AG04450 (cell line): Measurements from ENCODE around the gene ARNT2. TPM values are rescaled to one million over a fixed set of nuclear protein-coding genes. Genes with fewer than 3 reads are reported as not detected.

Experiments
- CTCF ChIA-PET: fragments of 300-600, 350-600 bp; formaldehyde crosslinking; extraction: SDS; loops from one replicate; lab custom pipeline; 2022; ENCODE audit warnings: antibody characterized with exemption, inconsistent platforms; lab: Charles Lee
- POLR2A ChIA-PET: fragments of 350-600 bp; formaldehyde crosslinking; extraction: SDS; loops from one replicate; lab custom pipeline; 2021; ENCODE audit warnings: antibody characterized with exemption, inconsistent platforms; lab: Yijun Ruan, JAX
- DNase-seq: peaks from one replicate; pipeline ENCODE4 v3.0.0-alpha.2; 2011; ENCODE audit warnings: low read depth, low spot score
- H3K27ac ChIP-seq: one replicate; pipeline ENCODE4 v1.5.1; 2012; ENCODE audit warnings: low read depth, low read length, control low read depth
- H3K27me3 ChIP-seq: one replicate; pipeline ENCODE4 v1.6.0; 2012; ENCODE audit warnings: low read length; ENCODE audit not compliant: control insufficient read depth, insufficient read depth
- H3K4me3 ChIP-seq: 2 replicates; pipeline ENCODE4 v1.5.1; 2011; ENCODE audit warnings: mild to moderate bottlenecking, low read depth, low read length, control low read depth
- H3K9me3 ChIP-seq: 2 replicates; pipeline ENCODE4 v1.5.1; 2012; ENCODE audit warnings: low read length; ENCODE audit not compliant: control insufficient read depth, insufficient read depth
- polyA plus RNA-seq: library from polyadenylated mRNA; depleted of rRNA; stranded (reverse); fragments of >200 nt; gene quantifications from 2 replicates; pipeline ENCODE4 v1.2.3, GENCODE V29; 2011
- TF ChIP-seq, protein P1 (sequence below): IDR thresholded peaks from 2 replicates; pipeline ENCODE4 v1.5.1; 2011; ENCODE audit warnings: low read depth, low read length, control low read depth, inconsistent platforms

The ARNT2 gene
- polyA plus RNA-seq, 1 experiment: 36.8 TPM

DNA sequence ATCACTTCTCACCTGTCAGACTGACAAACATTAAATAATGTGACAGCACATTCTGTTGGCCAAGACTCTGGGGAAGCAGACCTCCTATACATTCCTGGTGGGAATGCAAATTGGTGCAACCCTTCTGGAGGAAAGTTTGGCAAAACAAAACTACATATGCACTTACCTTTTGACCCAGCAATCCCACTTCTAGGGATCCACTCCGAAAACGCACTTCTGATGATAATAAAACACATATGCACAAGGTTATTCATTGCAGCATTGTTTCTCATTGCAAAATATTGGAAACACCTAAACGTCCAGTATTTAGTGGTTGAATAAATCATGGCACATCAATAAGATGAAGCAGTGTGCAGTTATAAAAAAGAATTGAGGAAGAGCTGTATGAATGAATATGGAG is 145.5 kb downstream of the ARNT2 start:
- CTCF ChIA-PET: interaction anchor here (0.5 to 9.0 kb wide), 4 partner anchors 18 to 230 kb away, joined by 5 to 47 read pairs (median 5); partner anchors contain the start of gene CEMIP
- Histone ChIP-seq H3K27ac (peak overlapping the region; percentile 89), H3K9me3 (peaks cover 4% of the 10 kb centered on the region; the same call in 1 of the 2 replicates), H3K27me3 (no peaks in the 10 kb centered on the region), H3K4me3 (no peak overlapping the region)
- TF ChIP-seq, protein P1, sequence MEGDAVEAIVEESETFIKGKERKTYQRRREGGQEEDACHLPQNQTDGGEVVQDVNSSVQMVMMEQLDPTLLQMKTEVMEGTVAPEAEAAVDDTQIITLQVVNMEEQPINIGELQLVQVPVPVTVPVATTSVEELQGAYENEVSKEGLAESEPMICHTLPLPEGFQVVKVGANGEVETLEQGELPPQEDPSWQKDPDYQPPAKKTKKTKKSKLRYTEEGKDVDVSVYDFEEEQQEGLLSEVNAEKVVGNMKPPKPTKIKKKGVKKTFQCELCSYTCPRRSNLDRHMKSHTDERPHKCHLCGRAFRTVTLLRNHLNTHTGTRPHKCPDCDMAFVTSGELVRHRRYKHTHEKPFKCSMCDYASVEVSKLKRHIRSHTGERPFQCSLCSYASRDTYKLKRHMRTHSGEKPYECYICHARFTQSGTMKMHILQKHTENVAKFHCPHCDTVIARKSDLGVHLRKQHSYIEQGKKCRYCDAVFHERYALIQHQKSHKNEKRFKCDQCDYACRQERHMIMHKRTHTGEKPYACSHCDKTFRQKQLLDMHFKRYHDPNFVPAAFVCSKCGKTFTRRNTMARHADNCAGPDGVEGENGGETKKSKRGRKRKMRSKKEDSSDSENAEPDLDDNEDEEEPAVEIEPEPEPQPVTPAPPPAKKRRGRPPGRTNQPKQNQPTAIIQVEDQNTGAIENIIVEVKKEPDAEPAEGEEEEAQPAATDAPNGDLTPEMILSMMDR: no peak
- DNase-seq: no peak
- POLR2A ChIA-PET: interaction anchor here (0.6 to 2.1 kb wide), 7 partner anchors 18 to 230 kb away, joined by 3 to 6 read pairs (median 4); partner anchors contain the start of gene CEMIP

DNA sequence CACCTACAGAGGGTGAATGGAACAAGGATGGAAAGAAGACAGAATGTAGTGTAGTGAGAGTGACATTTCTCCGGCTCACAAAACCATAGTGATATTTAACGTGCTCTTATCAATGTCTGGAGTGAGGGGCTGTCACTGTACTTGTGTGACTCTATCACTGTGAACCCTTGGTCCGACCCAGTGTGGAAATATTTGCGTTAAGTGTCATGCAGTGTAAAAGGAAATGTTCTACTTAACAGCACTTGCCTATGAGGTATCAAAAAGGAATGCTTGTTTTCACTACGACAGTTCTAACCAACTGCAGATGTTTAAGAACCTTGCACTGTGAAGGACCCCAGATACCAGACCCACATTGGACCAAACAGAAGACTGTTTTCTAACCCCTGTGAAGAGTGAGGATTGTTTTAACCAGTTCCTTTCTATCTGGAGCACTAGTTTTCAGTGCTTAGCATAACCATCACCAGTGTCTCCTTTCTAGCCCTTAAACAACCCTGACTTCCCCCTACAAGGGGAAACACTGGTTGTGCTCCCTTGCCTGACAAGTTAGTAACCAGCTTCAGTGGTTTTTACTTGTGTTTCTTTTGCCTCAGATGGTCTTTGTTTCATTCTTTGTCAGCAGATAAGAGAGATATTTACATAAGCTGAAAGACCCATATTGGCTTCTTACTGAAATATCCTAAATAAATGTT is 146.2 kb downstream of the ARNT2 start:
- peak; percentile 88 for DNase-seq
- ChIA-PET CTCF (interaction anchor here (0.5 to 9.0 kb wide), 3 partner anchors 17 to 226 kb away, joined by 3 to 47 read pairs (median 5); no protein-coding TSS in a partner anchor), POLR2A (interaction anchor here (1.5 to 1.6 kb wide), 2 partner anchors 70 to 229 kb away, joined by 6 read pairs; partner anchors contain the start of gene CEMIP)
- H3K27ac ChIP-seq: peak overlapping the region; percentile 96
- no peak overlapping the region for H3K4me3 ChIP-seq
- no peaks in the 10 kb centered on the region for H3K27me3 ChIP-seq
- no peaks in the 10 kb centered on the region for H3K9me3 ChIP-seq
- TF ChIP-seq, protein P1: no peak

DNA sequence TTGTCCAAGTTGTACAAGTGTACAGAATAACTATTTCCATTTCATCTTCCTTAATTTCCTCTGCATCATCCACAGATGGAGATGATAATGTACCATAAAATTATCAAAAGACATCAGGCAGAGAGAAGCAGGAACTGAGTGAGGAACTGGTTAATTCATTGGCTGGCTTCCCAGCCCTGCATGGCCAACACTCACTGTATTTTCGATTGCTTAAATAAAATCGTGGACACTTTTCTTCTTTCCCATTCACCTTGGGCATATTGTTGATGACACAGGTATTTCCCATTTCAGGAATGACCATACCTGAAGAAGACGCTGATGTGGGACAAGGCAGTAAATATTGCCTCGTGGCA is 146.7 kb downstream of the ARNT2 start:
- TF ChIP-seq, protein P1: no peak
- POLR2A ChIA-PET: no interaction called here
- no peak overlapping the region for H3K4me3 ChIP-seq
- H3K9me3 ChIP-seq: no peaks in the 10 kb centered on the region
- no peaks in the 10 kb centered on the region for H3K27me3 ChIP-seq
- H3K27ac ChIP-seq: peak overlapping the region; percentile 96
- DNase-seq: no peak
- CTCF ChIA-PET: interaction anchor here (0.5 to 9.0 kb wide), 3 partner anchors 16 to 95 kb away, joined by 3 to 47 read pairs (median 4); no protein-coding TSS in a partner anchor

DNA sequence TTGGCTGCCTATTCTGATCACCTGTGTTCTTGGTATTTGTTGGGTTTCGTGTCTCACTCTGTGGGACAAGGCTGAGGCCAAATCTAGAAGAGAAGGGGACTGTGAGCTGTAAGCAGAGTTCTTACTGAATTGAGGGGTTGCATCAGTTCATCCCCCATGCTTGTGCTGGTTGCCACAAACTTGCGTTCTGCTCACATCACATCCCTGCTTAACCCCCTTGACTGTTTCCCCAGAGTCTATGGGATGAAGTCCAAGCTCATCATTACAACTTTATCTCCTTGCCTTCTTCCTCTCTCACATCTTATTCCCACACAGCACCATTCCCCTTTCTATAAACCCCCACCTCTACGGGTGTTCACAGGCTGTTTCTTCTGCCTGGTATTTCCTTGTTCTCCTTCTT is 147.2 kb downstream of the ARNT2 start:
- TF ChIP-seq, protein P1: no peak
- Histone ChIP-seq H3K27ac (peak overlapping the region; percentile 96), H3K27me3 (no peaks in the 10 kb centered on the region), H3K4me3 (no peak overlapping the region), H3K9me3 (no peaks in the 10 kb centered on the region)
- ChIA-PET POLR2A (no interaction called here), CTCF (interaction anchor here (0.9 to 9.0 kb wide), 2 partner anchors 16 to 96 kb away, joined by 4 to 47 read pairs; no protein-coding TSS in a partner anchor)
- no peak for DNase-seq

DNA sequence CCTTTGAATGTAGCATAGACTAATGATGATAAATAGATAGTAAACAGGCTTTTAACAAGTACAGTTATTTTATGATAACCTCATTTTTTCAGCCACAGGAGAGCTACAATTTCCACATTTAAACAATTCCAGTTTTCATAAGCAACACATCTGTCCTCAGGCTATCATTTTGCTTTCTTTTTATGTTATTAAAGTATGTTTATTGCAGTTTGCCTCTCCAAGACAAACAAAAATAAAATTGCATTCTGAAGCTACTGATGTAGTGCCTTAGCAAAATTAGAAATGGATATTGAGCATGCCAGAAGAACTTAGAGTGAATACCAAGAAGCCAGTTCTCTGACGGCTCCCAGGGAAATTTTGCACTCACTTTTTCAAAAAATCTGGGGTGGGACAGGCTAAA is 150.4 kb downstream of the ARNT2 start:
- TF ChIP-seq, protein P1: no peak
- ChIA-PET POLR2A (no interaction called here), CTCF (interaction anchor here (0.6 to 9.0 kb wide), 4 partner anchors 13 to 641 kb away, joined by 3 to 47 read pairs (median 4); partner anchors contain the start of gene CEMIP)
- no peaks in the 10 kb centered on the region for H3K27me3 ChIP-seq
- H3K4me3 ChIP-seq: no peak overlapping the region
- H3K27ac ChIP-seq: no peak overlapping the region
- no peak for DNase-seq
- H3K9me3 ChIP-seq: no peaks in the 10 kb centered on the region
